NCI-H146 treated with DMSO at 0.1 percent for 48 hours (cell line): Measurements from ENCODE around the gene AR.

Source experiments
- DNase-seq: peaks from one replicate; lab custom pipeline; 2025; ENCODE audit not compliant: unreplicated experiment; lab: John Stamatoyannopoulos, UW

The AR gene

GRCh38 chrX:67725471-67725870, 181.7 kb downstream of the AR start:
- DNase-seq, result no peak

- DNase-seq, result no peak
Observed at GRCh38 chrX:67726018-67726417, 182.2 kb downstream of the AR start.

DNA sequence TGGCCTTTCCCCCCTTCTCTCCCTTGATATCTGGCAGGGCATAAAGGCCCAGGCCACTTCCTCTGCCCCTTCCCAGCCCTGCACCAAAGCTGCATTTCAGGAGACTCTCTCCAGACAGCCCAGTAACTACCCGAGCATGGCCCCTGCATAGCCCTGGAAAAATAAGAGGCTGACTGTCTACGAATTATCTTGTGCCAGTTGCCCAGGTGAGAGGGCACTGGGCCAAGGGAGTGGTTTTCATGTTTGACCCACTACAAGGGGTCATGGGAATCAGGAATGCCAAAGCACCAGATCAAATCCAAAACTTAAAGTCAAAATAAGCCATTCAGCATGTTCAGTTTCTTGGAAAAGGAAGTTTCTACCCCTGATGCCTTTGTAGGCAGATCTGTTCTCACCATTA, 183.8 kb downstream of the AR start:
- DNase-seq, result no peak

DNA sequence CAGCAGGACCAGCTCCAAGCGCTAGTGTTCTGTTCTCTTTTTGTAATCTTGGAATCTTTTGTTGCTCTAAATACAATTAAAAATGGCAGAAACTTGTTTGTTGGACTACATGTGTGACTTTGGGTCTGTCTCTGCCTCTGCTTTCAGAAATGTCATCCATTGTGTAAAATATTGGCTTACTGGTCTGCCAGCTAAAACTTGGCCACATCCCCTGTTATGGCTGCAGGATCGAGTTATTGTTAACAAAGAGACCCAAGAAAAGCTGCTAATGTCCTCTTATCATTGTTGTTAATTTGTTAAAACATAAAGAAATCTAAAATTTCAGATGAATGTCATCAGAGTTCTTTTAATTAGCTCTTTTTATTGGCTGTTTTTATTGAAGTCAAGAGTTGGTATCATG, 186.5 kb downstream of the AR start:
- DNase-seq, result no peak

GRCh38 chrX:67731061-67731460, 187.2 kb downstream of the AR start:
- DNase-seq, result no peak

GRCh38 chrX:67732864-67733263, 189.0 kb downstream of the AR start:
- DNase-seq, result no peak

- no peak for DNase-seq
Observed at GRCh38 chrX:67734111-67734753, 190.4 kb downstream of the AR start.

GRCh38 chrX:67749536-67749935, 205.7 kb downstream of the AR start:
- DNase-seq, result no peak

GRCh38 chrX:67750694-67751093, 206.9 kb downstream of the AR start:
- DNase-seq, result no peak

DNA sequence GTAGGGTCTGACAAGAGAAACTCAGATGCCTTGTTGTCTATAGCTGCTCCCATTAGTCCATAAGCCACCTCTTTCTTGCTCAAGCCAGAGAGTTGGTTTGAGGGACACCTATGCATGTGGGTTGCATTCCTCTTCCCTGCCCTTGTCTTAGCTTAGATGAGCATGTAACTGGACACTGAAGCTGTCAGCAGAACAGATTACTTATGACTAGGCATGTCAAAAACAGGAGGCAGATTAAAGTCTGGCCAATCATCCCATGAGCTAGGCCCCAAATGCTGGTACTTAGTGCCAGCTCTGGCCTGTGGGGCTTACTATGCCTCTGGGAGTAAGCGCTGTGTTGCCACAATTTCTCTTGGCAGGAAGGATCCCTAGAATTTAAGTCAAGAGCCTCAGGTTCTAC, 215.2 kb downstream of the AR start:
- DNase-seq, result no peak

GRCh38 chrX:67777148-67777547, 233.3 kb downstream of the AR start:
- no peak for DNase-seq

GRCh38 chrX:67779099-67779498, 235.3 kb downstream of the AR start:
- no peak for DNase-seq
